Right forelimb (tissue), 1 donor: ENCODE data around the gene PET100.

ENCODE experiments used
- DNase-seq: peaks from one replicate; pipeline ENCODE4 v3.0.0-alpha.2; 2018

The PET100 gene

DNA sequence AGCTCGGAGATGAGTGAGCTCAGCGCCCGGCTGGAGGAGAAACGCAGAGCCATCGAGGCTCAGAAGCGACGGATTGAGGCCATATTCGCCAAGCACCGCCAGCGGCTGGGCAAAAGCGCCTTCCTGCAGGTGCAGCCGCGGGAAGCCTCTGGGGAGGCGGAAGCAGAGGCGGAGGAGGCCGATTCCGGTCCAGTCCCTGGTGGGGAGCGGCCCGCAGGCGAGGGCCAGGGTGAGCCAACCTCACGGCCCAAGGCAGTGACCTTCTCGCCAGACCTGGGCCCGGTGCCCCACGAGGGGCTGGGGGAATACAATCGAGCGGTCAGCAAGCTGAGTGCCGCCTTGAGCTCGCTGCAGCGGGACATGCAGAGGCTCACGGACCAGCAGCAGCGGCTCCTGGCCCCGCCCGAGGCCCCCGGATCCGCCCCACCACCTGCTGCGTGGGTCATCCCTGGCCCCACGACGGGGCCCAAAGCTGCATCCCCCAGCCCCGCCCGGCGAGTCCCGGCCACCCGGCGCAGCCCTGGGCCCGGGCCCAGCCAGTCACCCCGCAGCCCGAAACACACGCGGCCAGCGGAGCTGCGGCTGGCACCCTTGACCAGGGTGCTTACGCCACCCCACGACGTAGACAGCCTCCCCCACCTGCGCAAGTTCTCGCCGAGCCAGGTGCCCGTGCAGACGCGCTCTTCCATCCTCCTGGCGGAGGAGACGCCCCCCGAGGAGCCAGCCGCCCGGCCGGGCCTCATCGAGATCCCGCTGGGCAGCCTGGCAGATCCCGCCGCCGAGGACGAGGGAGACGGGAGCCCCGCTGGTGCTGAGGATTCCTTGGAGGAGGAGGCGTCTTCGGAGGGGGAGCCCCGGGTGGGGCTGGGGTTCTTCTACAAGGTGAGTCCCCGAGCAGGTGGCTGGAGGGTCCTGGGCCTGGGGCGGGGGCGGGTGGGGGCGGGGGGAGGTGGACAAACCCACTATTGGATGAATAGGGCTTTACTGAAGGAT, 17.0 kb upstream of the PET100 start:
- no peak for DNase-seq

DNA sequence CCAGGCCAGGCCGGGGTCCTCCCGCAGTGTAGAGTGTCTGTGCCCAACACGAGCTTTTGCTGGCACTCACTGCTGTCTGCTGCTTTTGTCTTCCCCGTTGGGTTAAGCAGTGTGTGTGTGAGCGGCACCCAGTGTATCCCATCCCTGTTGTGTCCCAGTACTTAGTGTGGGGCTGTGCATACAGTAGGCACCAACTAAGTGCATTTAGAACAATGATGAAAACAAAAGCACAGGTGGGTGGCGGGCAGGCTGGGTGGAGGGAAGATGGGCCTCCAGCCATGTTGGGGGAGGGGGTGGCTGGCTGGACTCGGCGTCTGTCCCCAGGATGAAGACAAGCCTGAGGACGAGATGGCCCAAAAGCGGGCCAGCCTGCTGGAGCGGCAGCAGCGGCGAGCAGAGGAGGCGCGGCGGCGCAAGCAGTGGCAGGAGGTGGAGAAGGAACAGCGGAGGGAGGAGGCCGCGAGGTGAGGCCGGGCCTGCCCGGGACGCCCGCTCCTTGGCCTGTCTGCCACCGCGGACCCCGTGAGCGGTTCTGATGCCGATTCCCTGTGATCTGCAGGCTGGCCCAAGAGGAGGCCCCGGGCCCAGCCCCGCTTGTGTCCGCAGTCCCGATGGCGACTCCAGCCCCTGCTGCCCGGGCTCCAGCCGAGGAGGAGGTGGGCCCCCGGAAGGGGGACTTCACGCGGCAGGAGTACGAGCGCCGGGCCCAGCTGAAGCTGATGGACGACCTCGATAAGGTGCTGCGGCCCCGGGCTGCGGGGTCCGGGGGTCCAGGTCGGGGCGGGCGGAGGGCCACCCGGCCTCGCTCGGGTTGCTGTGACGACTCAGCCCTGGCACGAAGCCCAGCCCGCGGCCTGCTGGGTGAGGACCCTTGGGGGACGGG, 14.5 kb upstream of the PET100 start:
- no peak for DNase-seq

DNA sequence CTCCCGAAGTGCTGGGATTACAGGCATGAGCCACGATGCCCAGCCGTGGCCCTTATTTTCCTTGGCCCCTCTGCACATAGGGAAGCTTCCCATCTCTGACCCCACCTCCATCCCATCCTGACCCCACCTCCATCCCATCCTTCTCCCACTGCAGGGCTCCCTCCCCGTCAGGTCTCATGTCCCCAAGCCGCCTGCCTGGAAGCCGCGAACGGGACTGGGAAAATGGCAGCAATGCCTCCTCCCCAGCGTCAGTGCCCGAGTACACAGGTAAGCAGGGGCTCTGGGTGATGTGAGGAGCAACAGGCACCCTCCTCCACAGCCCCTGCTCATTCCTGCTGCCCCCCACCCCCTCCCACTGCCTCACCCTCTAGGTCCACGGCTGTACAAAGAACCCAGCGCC, 12.4 kb upstream of the PET100 start:
- no peak for DNase-seq

GRCh38 chr19:7617735-7618134, 11.9 kb upstream of the PET100 start:
- DNase-seq: no peak

- no peak for DNase-seq
Measured at GRCh38 chr19:7618348-7618747, 11.2 kb upstream of the PET100 start.

- DNase-seq: no peak
Measured at GRCh38 chr19:7618771-7619510, 10.7 kb upstream of the PET100 start.

- DNase-seq: no peak
Measured at GRCh38 chr19:7619671-7620441, 9.7 kb upstream of the PET100 start.

DNA sequence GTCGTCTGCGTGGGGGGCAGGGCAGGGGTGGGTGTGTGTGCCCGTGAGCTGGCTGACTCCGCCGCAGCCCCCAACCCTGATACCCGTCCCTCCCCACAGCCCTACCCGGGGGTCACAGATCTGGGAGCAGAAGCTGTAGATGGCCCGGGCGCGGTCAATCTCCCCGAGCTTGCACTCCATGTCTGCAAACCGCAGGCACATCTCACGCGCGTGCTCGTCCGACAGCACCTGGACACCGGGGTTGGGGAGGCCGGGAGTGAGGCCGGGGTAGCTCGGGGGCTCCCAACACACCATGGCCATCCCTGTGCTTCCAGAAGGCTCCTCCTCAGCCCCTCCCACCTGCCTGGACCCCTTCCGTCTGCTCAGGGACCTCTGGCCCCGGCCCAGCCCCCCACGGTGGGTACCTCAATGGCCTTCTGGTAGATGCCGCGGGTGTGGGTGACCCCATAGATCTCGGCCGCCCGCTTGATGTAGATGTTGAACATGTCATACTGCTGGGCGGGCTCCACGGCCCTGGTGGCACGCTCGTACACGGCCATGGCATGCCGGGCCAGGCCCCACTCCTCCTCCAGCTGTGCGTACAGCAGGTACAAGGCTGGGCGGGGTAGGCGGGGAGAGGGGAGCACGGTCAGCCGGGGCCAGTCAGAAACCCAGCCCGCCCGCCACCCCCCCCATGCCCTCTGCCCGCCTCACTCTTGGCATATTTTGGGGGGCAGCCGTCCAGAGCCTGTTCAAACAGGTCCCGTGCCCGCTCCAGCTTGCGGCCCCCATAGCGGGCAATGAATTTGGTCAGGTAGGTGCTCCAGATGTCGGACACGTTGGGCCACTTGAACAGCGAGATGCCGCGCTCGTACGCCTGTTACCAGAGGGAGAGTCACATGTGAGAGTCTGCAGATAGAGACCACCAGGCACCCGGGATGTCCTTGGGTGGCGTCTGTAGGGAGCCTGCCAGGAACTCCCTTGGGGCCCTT, 8.9 kb upstream of the PET100 start:
- no peak for DNase-seq

DNA sequence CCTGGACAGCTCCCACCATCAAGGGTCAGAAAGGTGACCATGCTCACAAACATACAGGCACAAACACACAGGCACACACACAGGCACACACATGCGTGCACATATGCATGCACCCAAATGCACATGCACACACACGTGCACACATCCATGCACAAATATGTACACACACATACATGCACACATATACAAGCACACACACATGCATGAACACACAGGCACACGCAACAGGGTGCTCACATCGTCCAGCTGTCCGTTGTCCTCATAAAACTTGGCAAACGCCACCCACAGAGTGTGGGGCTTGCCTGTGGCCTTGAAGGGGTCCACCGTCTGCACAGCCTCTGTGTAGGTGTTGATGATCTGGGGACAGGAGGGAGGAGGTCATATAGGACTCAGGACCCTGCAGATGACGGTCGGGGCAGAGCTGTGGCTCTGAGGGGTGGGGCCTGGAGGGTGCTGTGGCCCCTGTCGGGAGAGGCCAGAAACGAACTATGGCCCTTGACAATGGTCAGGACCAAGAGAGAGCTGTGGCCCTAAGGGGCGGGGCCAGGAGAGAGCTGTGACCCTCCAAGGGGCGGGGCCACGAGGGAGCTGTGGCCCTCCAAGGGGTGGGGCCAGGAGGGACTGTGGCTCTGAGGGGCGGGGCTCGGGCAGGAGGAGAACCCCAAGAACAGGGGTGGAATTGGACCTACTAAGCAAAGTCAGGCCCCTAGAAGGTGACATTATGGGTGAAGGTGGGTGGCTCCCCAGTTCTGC, 6.5 kb upstream of the PET100 start:
- no peak for DNase-seq

GRCh38 chr19:7623725-7624603, 5.6 kb upstream of the PET100 start:
- DNase-seq: no peak

DNA sequence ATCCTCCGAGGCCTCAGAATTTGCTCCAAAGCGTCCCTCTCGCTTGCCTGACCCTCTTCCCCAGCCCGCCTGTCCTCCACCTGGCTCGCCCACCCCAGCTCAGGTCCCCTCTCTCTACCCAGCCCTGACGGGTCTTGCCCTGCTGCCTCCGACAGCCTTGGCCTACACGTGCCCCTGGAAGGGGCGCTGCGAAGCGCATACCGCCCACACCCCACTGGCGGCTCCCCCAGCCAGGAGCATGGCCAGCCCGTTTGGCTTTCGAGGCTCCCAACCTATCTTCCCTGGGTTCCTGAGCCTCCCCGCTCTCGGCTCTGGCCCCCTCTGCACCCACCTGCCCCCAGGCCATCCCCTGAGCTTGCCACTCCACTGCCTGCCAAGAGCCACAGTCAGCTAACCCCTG, 4.8 kb upstream of the PET100 start:
- no peak for DNase-seq

DNA sequence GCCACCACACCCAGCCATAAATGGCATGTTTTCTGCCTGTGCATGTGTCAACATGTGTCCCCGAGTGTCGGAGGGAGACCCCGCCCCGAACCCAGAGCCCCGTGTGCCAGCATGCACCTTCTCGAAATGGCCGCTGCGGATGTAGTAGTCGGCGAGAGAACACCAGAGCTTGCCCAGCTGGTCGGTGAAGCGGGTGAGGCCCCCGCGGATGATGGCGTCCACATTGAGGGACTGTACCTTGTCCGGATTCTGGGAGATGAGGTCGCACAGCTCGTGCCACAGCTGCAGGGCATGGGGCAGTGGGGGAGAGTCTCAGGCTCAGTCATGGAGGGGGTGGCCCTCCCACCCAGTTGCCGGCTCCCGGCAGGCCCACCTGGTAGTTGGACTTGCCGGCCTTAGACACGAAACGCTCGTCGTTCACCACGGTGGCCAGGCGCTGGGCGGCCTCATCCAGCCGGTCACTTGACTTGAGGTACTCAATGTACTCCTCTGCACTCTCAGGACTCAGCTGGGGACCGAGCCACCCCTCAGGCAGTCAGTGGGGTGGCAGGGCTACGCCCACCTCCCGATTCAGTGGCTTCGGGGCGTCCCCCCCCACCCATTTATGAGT, 3.7 kb upstream of the PET100 start:
- no peak for DNase-seq

GRCh38 chr19:7627166-7627565, 2.4 kb upstream of the PET100 start:
- no peak for DNase-seq

- no peak for DNase-seq
Measured at GRCh38 chr19:7628589-7629311, 843 bp upstream of the PET100 start.

GRCh38 chr19:7631577-7631976, 2.0 kb downstream of the PET100 start:
- DNase-seq: no peak

DNA sequence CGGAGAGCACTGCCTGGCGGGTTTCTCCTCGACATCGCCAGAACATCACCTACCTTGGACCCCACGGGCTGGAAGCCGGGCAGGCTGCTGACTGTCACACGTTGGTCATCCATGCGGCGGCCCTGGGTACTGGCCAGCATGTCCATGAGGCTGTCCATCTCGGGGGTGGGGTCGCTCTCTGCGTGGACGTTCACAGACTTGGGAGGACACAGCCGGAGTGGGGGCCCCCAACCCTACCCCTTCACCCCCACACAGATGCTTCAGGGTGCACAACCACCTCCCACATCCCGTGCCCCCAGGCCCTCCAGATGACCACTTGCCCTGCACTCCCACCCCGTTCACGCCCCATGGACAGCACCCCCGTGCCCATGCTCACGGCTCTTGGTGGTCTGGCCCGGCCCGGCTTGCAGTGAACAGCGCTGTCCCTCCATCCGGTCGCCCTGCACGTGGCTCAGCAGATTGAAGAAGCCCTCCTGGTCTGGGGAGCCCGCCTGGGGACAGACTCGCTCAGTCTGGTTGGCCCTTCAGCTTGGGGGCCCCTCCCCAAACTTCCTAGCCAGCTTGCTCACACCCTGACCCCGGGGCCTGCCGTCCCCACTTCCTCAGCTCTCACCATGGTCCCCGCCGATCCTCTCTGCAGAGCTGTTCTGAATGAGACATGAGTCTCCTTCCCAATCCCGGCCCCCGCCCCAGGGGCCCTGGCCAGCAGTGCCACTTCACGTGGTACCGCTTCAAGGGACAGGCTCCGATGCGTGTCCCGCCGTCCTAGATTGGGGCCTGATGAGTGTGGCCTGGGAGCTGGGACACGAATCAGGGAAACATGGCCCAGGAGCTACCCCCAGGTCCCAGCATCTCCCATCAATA, 3.0 kb downstream of the PET100 start:
- no peak for DNase-seq

DNA sequence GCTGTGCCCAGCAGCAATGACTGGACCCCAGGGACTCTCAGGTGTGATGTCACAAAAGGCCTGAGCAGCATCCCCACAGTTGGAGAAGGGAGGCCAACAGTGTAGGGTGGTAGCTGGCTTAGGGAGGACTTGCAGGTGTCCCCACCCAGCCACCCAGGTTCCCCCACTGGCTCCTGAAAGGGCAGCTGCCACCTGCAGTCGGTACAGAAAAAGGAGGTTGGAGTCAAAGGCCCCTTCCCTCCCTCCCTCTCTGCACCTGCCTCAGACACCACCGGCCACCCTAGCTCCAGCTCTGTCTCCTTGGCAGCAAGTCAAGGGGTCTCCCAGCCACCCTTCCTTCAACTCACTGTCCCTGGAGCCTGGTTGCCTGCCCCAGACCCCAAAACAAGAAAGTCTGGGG, 4.1 kb downstream of the PET100 start, which contains the start of gene PCP2:
Gene PCP2, minus strand, starts transcription at position 22 of the 400 bp plus-strand sequence. CDS start 262 bp downstream, outside the sequence.
- no peak for DNase-seq
